ENCODE data around the gene RGS6.

RGS6 gene

GRCh38 chr14:72017290-72017689, 85.1 kb downstream of the RGS6 start:
- DNase-seq = no peak

GRCh38 chr14:72023128-72024042, 91.2 kb downstream of the RGS6 start:
- DNase-seq = peak in 1 of 5 donors; percentile 4

- DNase-seq = peak in 2 of 5 donors; percentile 17 to 84
Observed at GRCh38 chr14:72024043-72024407, 91.8 kb downstream of the RGS6 start.

- peak in 1 of 5 donors; percentile 22 for DNase-seq
Observed at GRCh38 chr14:72024504-72024903, 92.3 kb downstream of the RGS6 start.

- no peak for DNase-seq
Observed at GRCh38 chr14:72026536-72026935, 94.3 kb downstream of the RGS6 start.

- DNase-seq = no peak
Observed at GRCh38 chr14:72027061-72027460, 94.8 kb downstream of the RGS6 start.

GRCh38 chr14:72033365-72033764, 101.1 kb downstream of the RGS6 start:
- DNase-seq = no peak

- no peak for DNase-seq
Observed at GRCh38 chr14:72040528-72040927, 108.3 kb downstream of the RGS6 start.

GRCh38 chr14:72045271-72045670, 113.0 kb downstream of the RGS6 start:
- no peak for DNase-seq

- DNase-seq = no peak
Observed at GRCh38 chr14:72045885-72046284, 113.7 kb downstream of the RGS6 start.

- DNase-seq = peak in 1 of 5 donors; percentile 91
Observed at GRCh38 chr14:72049462-72049861, 117.2 kb downstream of the RGS6 start.

- no peak for DNase-seq
Observed at GRCh38 chr14:72052356-72052755, 120.1 kb downstream of the RGS6 start.

GRCh38 chr14:72053651-72054050, 121.4 kb downstream of the RGS6 start:
- DNase-seq = no peak

GRCh38 chr14:72054911-72055310, 122.7 kb downstream of the RGS6 start:
- DNase-seq = peak in 1 of 5 donors; percentile 56

- DNase-seq = no peak
Observed at GRCh38 chr14:72057701-72058285, 125.6 kb downstream of the RGS6 start.

- DNase-seq = no peak
Observed at GRCh38 chr14:72060460-72060859, 128.2 kb downstream of the RGS6 start.

GRCh38 chr14:72060917-72061316, 128.7 kb downstream of the RGS6 start:
- no peak for DNase-seq

GRCh38 chr14:72061718-72062117, 129.5 kb downstream of the RGS6 start:
- no peak for DNase-seq

GRCh38 chr14:72063761-72064282, 131.6 kb downstream of the RGS6 start:
- no peak for DNase-seq

GRCh38 chr14:72064501-72064900, 132.3 kb downstream of the RGS6 start:
- no peak for DNase-seq

GRCh38 chr14:72070458-72070857, 138.2 kb downstream of the RGS6 start:
- no peak for DNase-seq

GRCh38 chr14:72075649-72076334, 143.6 kb downstream of the RGS6 start:
- no peak for DNase-seq

- DNase-seq = no peak
Observed at GRCh38 chr14:72081137-72081536, 148.9 kb downstream of the RGS6 start.
